Fibroblast of lung (primary cell): ENCODE measurements around the gene GABBR1. TPM values are rescaled to one million over a fixed set of nuclear protein-coding genes. Genes with fewer than 3 reads are reported as not detected.

Source experiments
- DNase-seq, 2 donors: peaks; one replicate each; pipeline versions ENCODE4 v3.0.0 to v3.0.0-alpha.2; 2010; ENCODE audit warnings: low read depth in 2 of 2
- H2AFZ ChIP-seq: 2 replicates; pipeline ENCODE4 v1.5.1; 2012; ENCODE audit warnings: low read length, control low read depth, inconsistent platforms
- H3K27ac ChIP-seq: 2 replicates; pipeline ENCODE4 v1.5.1; 2011; ENCODE audit warnings: low read length, control low read depth; ENCODE audit not compliant: insufficient read depth
- H3K27me3 ChIP-seq: 2 replicates; pipeline ENCODE4 v1.5.1; 2011; ENCODE audit warnings: mild to moderate bottlenecking, low read length; ENCODE audit not compliant: control insufficient read depth, insufficient read depth
- H3K36me3 ChIP-seq: 2 replicates; pipeline ENCODE4 v1.5.1; 2011; ENCODE audit warnings: low read length; ENCODE audit not compliant: control insufficient read depth, insufficient read depth
- H3K4me1 ChIP-seq: 2 replicates; pipeline ENCODE4 v1.5.1; 2011; ENCODE audit warnings: low read length; ENCODE audit not compliant: control insufficient read depth, insufficient read depth; ENCODE audit errors: extremely low read depth
- H3K4me2 ChIP-seq: 2 replicates; pipeline ENCODE4 v1.5.1; 2011; ENCODE audit warnings: low read length, control low read depth; ENCODE audit not compliant: insufficient read depth; ENCODE audit errors: extremely low read depth
- H3K4me3 ChIP-seq, 4 experiments: fragments of 200-600 bp in 1 of 4; sonication (generic) in 1 of 4; replicated peaks in 1 of 4; 2 replicates each; pipeline ENCODE4 v1.5.1; 2011 to 2016; ENCODE audit warnings: low read length in 4 of 4, low read depth in 3 of 4, mild to moderate bottlenecking in 3 of 4, control low read depth in 2 of 4, inconsistent platforms in 1 of 4, mixed read lengths in 1 of 4; ENCODE audit not compliant: insufficient read depth in 1 of 4; ENCODE audit errors: control extremely low read depth in 1 of 4
- H3K79me2 ChIP-seq: 2 replicates; pipeline ENCODE4 v1.5.1; 2012; ENCODE audit warnings: mild to moderate bottlenecking, low read length, inconsistent platforms; ENCODE audit not compliant: control insufficient read depth, insufficient read depth
- H3K9ac ChIP-seq: 2 replicates; pipeline ENCODE4 v1.5.1; 2011; ENCODE audit warnings: mild to moderate bottlenecking, low read length, control low read depth; ENCODE audit not compliant: insufficient read depth
- H3K9me3 ChIP-seq: 2 replicates; pipeline ENCODE4 v1.5.1; 2012; ENCODE audit warnings: low read depth, low read length; ENCODE audit not compliant: control insufficient read depth, insufficient read depth
- H4K20me1 ChIP-seq: 2 replicates; pipeline ENCODE4 v1.5.1; 2011; ENCODE audit warnings: low read length; ENCODE audit not compliant: control insufficient read depth, insufficient read depth; ENCODE audit errors: extremely low read depth
- EZH2 ChIP-seq: IDR thresholded peaks from 2 replicates; pipeline ENCODE4 v1.5.1; 2012; ENCODE audit warnings: low read length, control low read depth, mild to moderate bottlenecking; ENCODE audit errors: missing control alignments
- polyA plus RNA-seq, 2 donors: library from polyadenylated mRNA; depleted of rRNA in 1 of 2; stranded (reverse) in 1 of 2; unstranded in 1 of 2; fragments of >200 nt; gene quantifications; 2 replicates each; pipeline ENCODE4 v1.2.1, GENCODE V29; 2011 to 2012; ENCODE audit warnings: missing spikeins in 1 of 2
- total RNA-seq: library from RNA; depleted of rRNA; stranded (reverse); fragments of >200 nt; gene quantifications from 2 replicates; pipeline ENCODE4 v1.2.1, GENCODE V29; 2014
- TF ChIP-seq, protein P1 (sequence below), 2 donors: IDR thresholded peaks in 1 of 2; conservative IDR thresholded peaks in 1 of 2; 1 replicate in 1 of 2; 2 replicates in 1 of 2; pipeline ENCODE4 v1.5.1; 2011 to 2012; ENCODE audit warnings: low read length in 2 of 2, control low read depth in 1 of 2, inconsistent platforms in 1 of 2, low read depth in 1 of 2, mild to moderate bottlenecking in 1 of 2

The GABBR1 gene
- total and polyA plus RNA-seq, 2 donors (not counting 1 experiment from before 2014, with no cell fraction given): 10.9 to 13.4 TPM

GRCh38 chr6:29593199-29593855, 39.7 kb downstream of the GABBR1 start:
- H3K4me2 ChIP-seq: no peak overlapping the region
- TF ChIP-seq EZH2: no peak
- TF ChIP-seq, protein P1, sequence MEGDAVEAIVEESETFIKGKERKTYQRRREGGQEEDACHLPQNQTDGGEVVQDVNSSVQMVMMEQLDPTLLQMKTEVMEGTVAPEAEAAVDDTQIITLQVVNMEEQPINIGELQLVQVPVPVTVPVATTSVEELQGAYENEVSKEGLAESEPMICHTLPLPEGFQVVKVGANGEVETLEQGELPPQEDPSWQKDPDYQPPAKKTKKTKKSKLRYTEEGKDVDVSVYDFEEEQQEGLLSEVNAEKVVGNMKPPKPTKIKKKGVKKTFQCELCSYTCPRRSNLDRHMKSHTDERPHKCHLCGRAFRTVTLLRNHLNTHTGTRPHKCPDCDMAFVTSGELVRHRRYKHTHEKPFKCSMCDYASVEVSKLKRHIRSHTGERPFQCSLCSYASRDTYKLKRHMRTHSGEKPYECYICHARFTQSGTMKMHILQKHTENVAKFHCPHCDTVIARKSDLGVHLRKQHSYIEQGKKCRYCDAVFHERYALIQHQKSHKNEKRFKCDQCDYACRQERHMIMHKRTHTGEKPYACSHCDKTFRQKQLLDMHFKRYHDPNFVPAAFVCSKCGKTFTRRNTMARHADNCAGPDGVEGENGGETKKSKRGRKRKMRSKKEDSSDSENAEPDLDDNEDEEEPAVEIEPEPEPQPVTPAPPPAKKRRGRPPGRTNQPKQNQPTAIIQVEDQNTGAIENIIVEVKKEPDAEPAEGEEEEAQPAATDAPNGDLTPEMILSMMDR (conservative IDR thresholded peaks at IDR 0.05 in 1 of 2, IDR thresholded peaks at IDR 0.05 in 1 of 2; ENCODE audit: low read depth in 1 of 2, low read length in 2 of 2): no peak
- no peaks in the 10 kb centered on the region for H3K36me3 ChIP-seq
- no peaks in the 10 kb centered on the region for H3K27me3 ChIP-seq
- H3K9ac ChIP-seq: no peak overlapping the region
- no peak overlapping the region for H3K4me3 ChIP-seq
- no peaks in the 10 kb centered on the region for H3K9me3 ChIP-seq
- H3K79me2 ChIP-seq: no peaks in the 10 kb centered on the region
- no peak for DNase-seq
- no peak overlapping the region for H2AFZ ChIP-seq
- H4K20me1 ChIP-seq: no peaks in the 10 kb centered on the region
- no peak overlapping the region for H3K27ac ChIP-seq
- no peaks in the 10 kb centered on the region for H3K4me1 ChIP-seq

- H3K4me3 ChIP-seq: no peak overlapping the region
- no peaks in the 10 kb centered on the region for H4K20me1 ChIP-seq
- no peak for DNase-seq
These were observed 41.3 kb downstream of the GABBR1 start for GRCh38 chr6:29591677-29592076.

DNA sequence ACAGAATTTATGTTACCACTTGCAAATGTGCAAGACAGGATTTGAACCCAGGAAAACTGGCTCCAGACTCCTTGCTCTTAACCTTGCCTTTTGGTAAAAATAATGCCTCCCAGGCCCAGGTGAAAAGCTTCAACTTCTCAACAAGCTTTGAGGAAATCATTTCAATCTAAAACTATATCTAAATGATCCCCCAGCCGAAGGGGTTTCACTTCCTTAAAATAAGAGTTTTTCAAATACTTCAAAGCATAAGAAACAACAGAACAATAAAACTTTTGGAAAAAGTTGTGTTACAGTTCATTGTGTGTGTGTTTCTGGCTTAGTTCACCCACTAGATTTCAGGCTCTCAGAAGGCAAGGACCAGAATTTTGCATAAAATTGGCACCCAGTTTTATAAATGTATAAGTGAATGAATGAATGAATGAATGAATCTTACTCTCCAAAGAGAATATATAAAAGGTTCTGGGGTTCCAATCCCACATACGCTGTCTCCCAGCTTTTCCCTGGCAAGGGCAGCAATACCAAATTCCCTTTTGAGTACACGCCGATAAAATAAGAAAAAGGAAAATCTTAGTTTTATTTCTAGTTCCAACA, 42.7 kb downstream of the GABBR1 start:
- no peaks in the 10 kb centered on the region for H3K36me3 ChIP-seq
- H3K9ac ChIP-seq: no peak overlapping the region

More at GRCh38 chr6:29591677-29592076, 41.3 kb downstream of the GABBR1 start:
- Histone ChIP-seq H2AFZ (no peak overlapping the region), H3K79me2 (no peaks in the 10 kb centered on the region), H3K9ac (no peak overlapping the region), H3K9me3 (no peaks in the 10 kb centered on the region), H3K36me3 (no peaks in the 10 kb centered on the region), H3K27ac (no peak overlapping the region), H3K27me3 (no peaks in the 10 kb centered on the region), H3K4me2 (no peak overlapping the region), H3K4me1 (no peaks in the 10 kb centered on the region)
- TF ChIP-seq EZH2: no peak
- TF ChIP-seq, protein P1 (conservative IDR thresholded peaks at IDR 0.05 in 1 of 2, IDR thresholded peaks at IDR 0.05 in 1 of 2; ENCODE audit: low read depth in 1 of 2, low read length in 2 of 2): no peak

More for the DNA sequence above, 42.7 kb downstream of the GABBR1 start:
- Histone ChIP-seq H3K27ac (no peak overlapping the region), H3K79me2 (no peaks in the 10 kb centered on the region), H3K4me2 (no peak overlapping the region), H3K27me3 (no peaks in the 10 kb centered on the region), H3K9me3 (no peaks in the 10 kb centered on the region), H4K20me1 (no peaks in the 10 kb centered on the region), H3K4me3 (no peak overlapping the region), H3K4me1 (no peaks in the 10 kb centered on the region), H2AFZ (no peak overlapping the region)
- TF ChIP-seq, protein P1 (conservative IDR thresholded peaks at IDR 0.05 in 1 of 2, IDR thresholded peaks at IDR 0.05 in 1 of 2; ENCODE audit: low read depth in 1 of 2, low read length in 2 of 2): no peak
- no peak for TF ChIP-seq EZH2
- DNase-seq: no peak
